Activated gamma-delta T cell treated with anti-CD3 and anti-CD28 coated beads, Interleukin-2, amount 50 U/mL, for 16 hours (primary cell): ENCODE data around the gene ZFYVE19.

ENCODE experiments used
- DNase-seq: peaks from one replicate; pipeline ENCODE4 v3.0.0-alpha.2; 2020; ENCODE audit warnings: low read depth

Gene ZFYVE19

GRCh38 chr15:40815042-40815698 lies 8.3 kb downstream of the ZFYVE19 start:
- DNase-seq = no peak

DNA sequence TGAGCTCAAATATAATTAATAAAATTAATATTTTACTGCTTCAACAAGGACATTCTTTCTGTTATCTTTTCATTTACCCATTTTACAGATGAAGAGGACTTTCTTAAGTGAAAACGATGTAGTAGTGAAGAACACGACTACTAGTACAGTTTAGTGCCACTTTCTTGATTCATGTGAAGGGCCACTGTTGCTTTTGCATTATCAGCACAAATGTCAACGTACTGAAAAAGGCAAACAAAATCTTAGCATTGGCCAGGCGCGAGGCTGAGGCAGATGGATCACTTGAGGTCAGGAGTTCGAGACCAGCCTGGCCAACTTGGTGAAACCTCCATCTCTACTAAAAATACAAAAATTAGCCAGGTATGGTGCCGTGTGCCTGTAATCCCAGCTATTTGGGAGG lies 12.2 kb downstream of the ZFYVE19 start:
- no peak for DNase-seq

GRCh38 chr15:40821195-40821594 lies 14.3 kb downstream of the ZFYVE19 start:
- DNase-seq = no peak

DNA sequence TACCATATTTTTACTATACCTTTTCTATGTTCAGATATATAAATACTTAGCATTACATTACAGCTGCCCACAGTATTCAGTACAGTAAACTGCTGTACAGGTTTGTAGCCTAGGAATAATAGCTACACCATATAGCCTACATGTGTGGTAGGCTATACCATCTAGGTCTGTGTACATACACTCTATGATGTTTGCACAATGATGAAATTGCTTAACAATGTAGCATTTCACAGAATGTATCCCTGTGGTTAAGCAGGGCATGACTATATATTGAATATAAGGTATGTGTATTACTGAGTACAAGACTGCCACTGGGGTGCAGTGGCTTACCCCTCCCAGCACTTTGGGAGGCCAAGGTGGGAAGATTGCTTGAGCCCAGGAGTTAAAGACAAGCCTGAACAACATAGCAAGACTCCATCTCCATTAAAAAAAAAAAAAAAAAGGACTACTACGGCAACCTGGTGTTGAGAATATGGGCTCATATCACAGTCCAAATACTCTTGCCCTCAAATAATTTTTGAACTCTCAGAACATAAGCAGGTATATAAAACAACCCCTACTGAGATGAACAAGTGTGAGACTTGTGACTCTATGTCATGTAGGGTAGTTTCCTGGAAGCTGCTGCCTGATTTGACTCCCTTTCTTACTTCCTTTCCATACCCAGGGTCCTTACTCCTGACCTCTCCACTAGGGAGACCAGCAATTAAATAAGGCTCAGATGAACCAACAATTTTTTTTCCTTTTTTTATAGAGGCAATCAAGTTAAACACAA lies 16.9 kb downstream of the ZFYVE19 start:
- DNase-seq = no peak

- DNase-seq = no peak
Observed at GRCh38 chr15:40825661-40826422, 19.0 kb downstream of the ZFYVE19 start.

- DNase-seq = no peak
Observed at GRCh38 chr15:40826423-40827075, 19.7 kb downstream of the ZFYVE19 start.

DNA sequence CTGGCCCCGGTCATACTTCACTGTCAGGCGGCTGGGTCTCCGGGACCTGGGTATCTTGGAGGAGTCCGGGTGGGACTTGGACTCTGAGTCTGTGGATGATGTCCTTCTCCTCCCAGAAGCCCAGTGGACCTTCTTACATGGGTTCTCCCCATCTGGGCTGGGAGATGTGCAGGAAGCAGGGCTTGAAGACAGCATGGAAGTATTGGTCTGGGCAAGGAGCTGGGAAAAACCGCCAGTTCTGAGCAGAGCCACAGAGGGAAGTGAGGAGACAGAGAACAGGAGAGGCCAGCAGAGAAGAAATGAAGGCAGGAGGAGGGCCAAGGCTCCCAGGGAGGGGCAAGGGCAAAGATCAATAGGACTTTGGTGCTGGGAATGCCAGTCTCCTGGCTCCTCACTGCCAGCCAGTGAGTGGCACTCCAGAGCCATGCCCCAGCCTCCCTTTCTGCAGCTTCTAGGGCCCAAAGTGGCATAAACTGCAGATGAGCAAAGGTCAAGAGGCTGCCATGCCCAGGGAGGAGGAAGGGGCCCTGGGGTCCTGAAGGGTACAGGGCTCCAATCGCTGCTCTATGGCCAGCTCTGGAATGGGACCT lies 21.7 kb downstream of the ZFYVE19 start, which contains the start of gene PPP1R14D:
Gene PPP1R14D (minus strand): TSS at position 262 of the 590 bp plus-strand sequence. CDS start 67 bp downstream, at position 195.
- no peak for DNase-seq

DNA sequence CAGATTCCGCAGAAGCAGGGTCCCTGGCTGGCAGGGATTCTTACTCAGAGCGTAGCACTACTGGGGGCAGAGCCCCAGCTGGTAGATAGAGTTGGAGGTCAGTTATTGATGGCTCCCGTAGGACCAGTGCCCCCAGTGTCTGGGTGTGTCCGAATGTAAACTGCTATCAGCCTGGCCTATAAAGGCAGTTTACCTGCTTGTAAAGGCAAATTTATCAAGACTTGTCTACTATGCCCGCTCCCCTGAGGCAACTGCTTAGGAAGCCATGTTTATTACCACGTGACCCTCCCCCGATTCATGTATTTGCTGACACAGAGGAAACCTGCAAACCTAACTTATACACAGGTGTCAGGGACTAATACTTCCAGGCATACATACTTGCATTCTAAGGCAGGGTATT lies 22.2 kb downstream of the ZFYVE19 start:
- no peak for DNase-seq

- DNase-seq = no peak
Observed at GRCh38 chr15:40830884-40831283, 24.0 kb downstream of the ZFYVE19 start.

DNA sequence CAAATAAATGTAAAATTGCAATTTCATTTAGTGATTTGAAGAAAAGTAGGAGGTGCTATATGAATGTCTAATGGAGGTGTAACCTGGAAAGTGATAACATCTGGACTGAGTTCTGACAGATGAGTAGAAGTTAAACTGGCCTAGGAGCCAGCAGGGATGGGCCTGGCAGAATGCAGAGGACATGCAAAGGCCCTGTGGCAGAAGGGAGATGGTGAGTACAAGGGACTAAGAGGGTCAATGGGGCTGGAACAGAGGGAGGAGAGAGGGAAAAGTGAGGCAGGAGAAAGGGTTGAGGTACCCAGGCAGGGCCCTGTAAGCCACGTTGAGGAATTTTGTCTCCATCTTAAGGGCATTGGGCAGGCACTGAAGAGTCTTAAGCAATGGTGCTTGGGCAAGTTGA lies 25.0 kb downstream of the ZFYVE19 start:
- DNase-seq = no peak

DNA sequence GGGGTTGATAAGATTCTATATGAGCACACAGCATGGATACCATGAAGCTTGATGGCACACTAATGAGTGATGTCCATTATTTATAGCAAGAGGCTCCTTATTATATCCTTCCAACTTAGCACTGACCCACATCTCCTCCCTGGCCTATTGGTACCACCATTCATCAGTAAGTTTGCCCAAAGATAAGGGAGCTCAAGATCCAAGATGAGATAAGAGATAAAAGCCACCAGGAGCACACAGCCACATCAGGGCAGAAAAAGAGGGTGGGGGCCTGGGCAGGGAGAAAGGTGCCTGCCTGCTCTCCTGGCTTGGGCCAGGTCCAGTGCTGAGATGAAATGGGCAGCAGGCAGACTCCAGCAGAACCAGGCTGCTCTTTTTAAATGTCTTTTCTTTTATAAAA lies 26.0 kb downstream of the ZFYVE19 start:
- DNase-seq = no peak

GRCh38 chr15:40836020-40836419 lies 29.1 kb downstream of the ZFYVE19 start:
- no peak for DNase-seq

GRCh38 chr15:40838756-40839155 lies 31.9 kb downstream of the ZFYVE19 start:
- no peak for DNase-seq

GRCh38 chr15:40841741-40842140 lies 34.9 kb downstream of the ZFYVE19 start:
- no peak for DNase-seq

DNA sequence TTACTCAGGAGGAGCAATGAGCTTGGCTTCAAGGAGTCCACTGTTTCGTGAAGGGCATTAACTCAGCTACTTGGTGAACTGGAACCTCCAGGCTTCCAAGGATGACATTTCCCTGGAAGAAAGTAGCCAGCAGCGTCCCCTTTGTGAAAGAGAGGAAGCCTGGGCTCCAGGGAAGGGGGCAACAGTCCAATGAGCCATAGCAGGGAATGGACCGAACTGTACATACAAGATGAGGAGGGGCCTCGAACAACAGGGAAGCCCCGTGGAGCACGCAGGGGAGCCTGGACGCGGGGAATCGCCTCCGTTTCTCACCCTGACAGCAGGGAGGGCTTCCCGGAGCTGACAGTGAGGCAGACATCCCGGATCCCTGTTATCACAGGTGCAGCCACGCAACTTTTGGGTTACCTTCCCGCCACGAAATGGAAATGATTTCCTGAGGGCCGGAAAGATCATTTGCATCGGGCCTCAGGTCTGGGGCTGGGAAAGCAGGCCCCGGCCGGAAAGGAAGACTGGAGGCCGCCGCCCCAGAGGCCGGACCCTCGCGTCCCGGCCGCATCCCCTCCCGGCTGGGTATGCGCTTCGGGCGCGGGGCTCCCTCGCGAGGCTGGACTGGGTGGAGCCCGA lies 36.5 kb downstream of the ZFYVE19 start:
- DNase-seq = no peak

GRCh38 chr15:40843885-40844695 lies 37.2 kb downstream of the ZFYVE19 start, which contains the start of gene SPINT1:
Gene SPINT1 (plus strand): TSS chr15:40844048. CDS start chr15:40844555, 507 bp downstream.
- peak; percentile 40 for DNase-seq

GRCh38 chr15:40844696-40845030 lies 37.8 kb downstream of the ZFYVE19 start:
- peak; percentile 5 for DNase-seq

GRCh38 chr15:40845036-40845435 lies 38.1 kb downstream of the ZFYVE19 start:
- no peak for DNase-seq

GRCh38 chr15:40845511-40846284 lies 38.8 kb downstream of the ZFYVE19 start:
- DNase-seq = no peak

GRCh38 chr15:40846841-40847222 lies 39.9 kb downstream of the ZFYVE19 start:
- DNase-seq = no peak
